Caco-2 (cell line): ENCODE results near the gene ACAT2. TPM values are rescaled to one million over a fixed set of nuclear protein-coding genes. Genes with fewer than 3 reads are reported as not detected.

Experiments used
- BruUV-seq: library from RNA; stranded (reverse); fragments of 400-500 nt; replicated peaks from 2 replicates; lab custom pipeline; 2021; lab: Mats Ljungman, UMichigan
- CTCF ChIA-PET: fragments of 300-600 bp; sonication (Branson Sonifier 250); formaldehyde crosslinking; loops from one replicate; lab custom pipeline; 2022; ENCODE audit warnings: antibody characterized with exemption; lab: Charles Lee
- POLR2A ChIA-PET: fragments of 300-600 bp; sonication (Branson Sonifier 250); formaldehyde crosslinking; loops from one replicate; lab custom pipeline; 2022; ENCODE audit warnings: antibody characterized with exemption; lab: Charles Lee
- DNase-seq, 2 experiments: peaks; one replicate each; pipeline versions ENCODE4 v3.0.0 to v3.0.0-alpha.2; 2020 to 2022
- H3K27me3 ChIP-seq: replicated peaks from 2 replicates; pipeline ENCODE4 v1.6.0; 2011; ENCODE audit warnings: low read length; ENCODE audit not compliant: control insufficient read depth, insufficient read depth
- H3K36me3 ChIP-seq: 2 replicates; pipeline ENCODE4 v1.5.1; 2011; ENCODE audit warnings: low read length; ENCODE audit not compliant: control insufficient read depth, insufficient read depth
- H3K4me1 ChIP-seq: fragments of 250-450 bp; sonication (Bioruptor Pico); 2 replicates; pipeline ENCODE4 v1.5.1; 2020; ENCODE audit warnings: mild to moderate bottlenecking
- H3K4me3 ChIP-seq: 2 replicates; pipeline ENCODE4 v1.5.1; 2011; ENCODE audit warnings: low read depth, mild to moderate bottlenecking, control low read depth, low read length
- H3K9me3 ChIP-seq: fragments of 250-450 bp; sonication (Bioruptor Pico); 2 replicates; pipeline ENCODE4 v1.5.1; 2020; ENCODE audit warnings: mild to moderate bottlenecking, moderate library complexity
- H3K27ac Mint-ChIP-seq: one replicate; pipeline ENCODE4 v1.8.0; 2022; ENCODE audit warnings: mixed read lengths; ENCODE audit not compliant: unreplicated experiment
- H3K27me3 Mint-ChIP-seq: one replicate; pipeline ENCODE4 v1.8.0; 2022; ENCODE audit warnings: mixed read lengths; ENCODE audit not compliant: insufficient read depth, unreplicated experiment
- H3K36me3 Mint-ChIP-seq: one replicate; pipeline ENCODE4 v1.8.0; 2022; ENCODE audit warnings: mild to moderate bottlenecking, mixed read lengths; ENCODE audit not compliant: insufficient read depth, unreplicated experiment
- H3K4me1 Mint-ChIP-seq: one replicate; pipeline ENCODE4 v1.8.0; 2022; ENCODE audit warnings: low read depth, mixed read lengths; ENCODE audit not compliant: unreplicated experiment
- H3K4me3 Mint-ChIP-seq: one replicate; pipeline ENCODE4 v1.8.0; 2022; ENCODE audit warnings: mild to moderate bottlenecking, moderate library complexity, mixed read lengths; ENCODE audit not compliant: unreplicated experiment
- H3K9me3 Mint-ChIP-seq: one replicate; pipeline ENCODE4 v1.8.0; 2022; ENCODE audit warnings: mixed read lengths; ENCODE audit not compliant: unreplicated experiment
- CTCF ChIP-seq, 2 experiments: fragments of 200-600 bp in 1 of 2; IDR thresholded peaks; 1 replicate in 1 of 2; 2 replicates in 1 of 2; pipeline versions ENCODE4 v1.5.1 to v1.8.0; 2011 to 2022; ENCODE audit warnings: antibody characterized with exemption in 1 of 2, control low read depth in 1 of 2, inconsistent platforms in 1 of 2, low read depth in 1 of 2, low read length in 1 of 2, mild to moderate bottlenecking in 1 of 2, moderate library complexity in 1 of 2; ENCODE audit not compliant: insufficient read depth in 1 of 2, severe bottlenecking in 1 of 2, unreplicated experiment in 1 of 2
- intact Hi-C: fragments of 100-400 bp; cut with micrococcal nuclease; formaldehyde crosslinking; loops from one replicate; pipeline ENCODE4 v1.10.0; 2022; ENCODE audit not compliant: unreplicated experiment
- total RNA-seq: library from RNA; stranded (reverse); gene quantifications from 2 replicates; pipeline ENCODE4 v1.2.3, GENCODE V29; 2022

The ACAT2 gene
- total RNA-seq, 1 experiment from 2014 or later: 131 TPM

DNA sequence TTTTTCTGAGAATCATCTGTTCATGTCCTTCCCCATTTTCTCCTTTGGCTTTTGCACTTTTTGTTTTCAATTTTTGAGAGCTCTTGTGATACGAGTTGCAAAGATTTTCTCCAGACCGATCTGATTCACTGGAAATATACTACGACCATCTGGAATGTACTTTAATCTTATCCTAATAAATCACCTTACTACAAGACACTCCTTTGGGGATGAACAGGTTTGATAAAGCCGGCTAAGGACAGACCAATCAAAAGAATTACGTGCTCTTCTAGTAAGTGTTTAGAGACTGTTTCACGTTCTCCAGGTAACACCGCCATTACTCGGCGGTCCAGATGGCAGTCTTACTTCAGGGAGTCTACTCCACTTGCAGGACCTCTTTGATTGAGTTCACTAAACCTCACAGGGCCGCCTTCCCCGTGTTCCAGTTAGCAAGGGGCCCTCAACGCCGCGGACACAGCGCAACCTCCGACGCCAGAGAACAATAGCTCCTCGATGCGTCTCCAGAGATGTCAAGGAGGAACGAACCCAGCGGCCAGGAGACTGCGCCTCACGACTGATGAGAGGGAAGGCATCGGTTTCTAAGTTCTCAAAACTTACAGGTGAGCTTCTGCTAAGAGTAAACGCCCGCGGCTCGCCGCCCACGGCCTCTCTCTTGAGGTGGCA lies 35.5 kb upstream of the ACAT2 start:
- TSS peak; percentile 77 for BruUV-seq
- no peaks in the 10 kb centered on the region for H3K27me3 Mint-ChIP-seq
- no peaks in the 10 kb centered on the region for H3K27me3 ChIP-seq
- no peak for TF ChIP-seq CTCF (IDR thresholded peaks at IDR 0.05; ENCODE audit: insufficient read depth in 1 of 2, low read depth in 1 of 2, low read length in 1 of 2, severe bottlenecking in 1 of 2, unreplicated experiment in 1 of 2)
- no peak for DNase-seq
- H3K36me3 ChIP-seq: peaks cover 1% of the 10 kb centered on the region; the same call in 1 of the 2 replicates
- peak overlapping the region; percentile 83 for H3K4me3 ChIP-seq
- no peaks in the 10 kb centered on the region for H3K9me3 Mint-ChIP-seq
- no peaks in the 10 kb centered on the region for H3K9me3 ChIP-seq
- CTCF ChIA-PET: interaction anchor here (0.6 to 1.0 kb wide), 3 partner anchors 26 to 81 kb away, joined by 3 read pairs; no protein-coding TSS in a partner anchor
- POLR2A ChIA-PET: interaction anchor here (0.5 to 3.2 kb wide), 11 partner anchors 9 to 1252 kb away, joined by 3 to 71 read pairs (median 4); partner anchors contain the start of genes ACAT2, MRPL18, SOD2 and TCP1
- peak overlapping the region; percentile 96 for H3K27ac Mint-ChIP-seq
- peaks cover 3% of the 10 kb centered on the region; the same call in 1 of the 2 replicates for H3K4me1 ChIP-seq
- H3K4me3 Mint-ChIP-seq: peak overlapping the region; percentile 97
- H3K4me1 Mint-ChIP-seq: peaks cover 6% of the 10 kb centered on the region
- peaks cover 39% of the 10 kb centered on the region for H3K36me3 Mint-ChIP-seq
- intact Hi-C loops: no loop called here

GRCh38 chr6:159726918-159727716 lies 34.7 kb upstream of the ACAT2 start, which contains the start of gene WTAP:
Gene WTAP, plus strand, starts transcription at chr6:159727506. Its CDS starts 8,760 bp downstream, at chr6:159736266.
- intact Hi-C loops: loop anchor here (1.0 kb wide), 3 partner anchors 34 to 63 kb away; partner anchors contain the start of genes ACAT2, MRPL18 and SOD2
- ChIA-PET POLR2A (interaction anchor here (0.5 to 3.2 kb wide), 33 partner anchors 10 to 1928 kb away, joined by 3 to 71 read pairs (median 4); partner anchors contain the start of genes ACAT2, DYNLT1, MRPL18 and SOD2), CTCF (interaction anchor here (0.6 to 0.7 kb wide), 3 partner anchors 23 to 354 kb away, joined by 3 read pairs; no protein-coding TSS in a partner anchor)
- H3K4me1 ChIP-seq: peaks cover 3% of the 10 kb centered on the region; the same call in 1 of the 2 replicates
- H3K36me3 Mint-ChIP-seq: peaks cover 41% of the 10 kb centered on the region
- no TSS peak for BruUV-seq
- H3K27me3 Mint-ChIP-seq: no peaks in the 10 kb centered on the region
- H3K27ac Mint-ChIP-seq: peak within 1 kb of the TSS; percentile 96
- no peaks in the 10 kb centered on the region for H3K27me3 ChIP-seq
- peaks cover 1% of the 10 kb centered on the region; the same call in 1 of the 2 replicates for H3K36me3 ChIP-seq
- peaks cover 6% of the 10 kb centered on the region for H3K4me1 Mint-ChIP-seq
- H3K9me3 Mint-ChIP-seq: no peaks in the 10 kb centered on the region
- H3K4me3 ChIP-seq: peak within 1 kb of the TSS; percentile 96
- no peaks in the 10 kb centered on the region for H3K9me3 ChIP-seq
- no peak for TF ChIP-seq CTCF (IDR thresholded peaks at IDR 0.05; ENCODE audit: insufficient read depth in 1 of 2, low read depth in 1 of 2, low read length in 1 of 2, severe bottlenecking in 1 of 2, unreplicated experiment in 1 of 2)
- DNase-seq: peak; percentile 98
- peak within 1 kb of the TSS; percentile 97 for H3K4me3 Mint-ChIP-seq
